Measurements from ENCODE around the gene SFTPB.

- TF ChIP-seq CTCF (IDR thresholded peaks at IDR 0.05; ENCODE audit: low read depth, low read length) (no peak), EZH2phosphoT487 (IDR thresholded peaks at IDR 0.05; ENCODE audit: low read depth) (no peak)
These were observed 49.5 kb upstream of the SFTPB start for GRCh38 chr2:85717308-85718008.
